Fibroblast of lung (primary cell): ENCODE results near the gene OGDH. TPM values are rescaled to one million over a fixed set of nuclear protein-coding genes. Genes with fewer than 3 reads are reported as not detected.

Source experiments
- DNase-seq, 2 donors: peaks; one replicate each; pipeline versions ENCODE4 v3.0.0 to v3.0.0-alpha.2; 2010; ENCODE audit warnings: low read depth in 2 of 2
- H2AFZ ChIP-seq: 2 replicates; pipeline ENCODE4 v1.5.1; 2012; ENCODE audit warnings: low read length, control low read depth, inconsistent platforms
- H3K27ac ChIP-seq: 2 replicates; pipeline ENCODE4 v1.5.1; 2011; ENCODE audit warnings: low read length, control low read depth; ENCODE audit not compliant: insufficient read depth
- H3K27me3 ChIP-seq: 2 replicates; pipeline ENCODE4 v1.5.1; 2011; ENCODE audit warnings: mild to moderate bottlenecking, low read length; ENCODE audit not compliant: control insufficient read depth, insufficient read depth
- H3K36me3 ChIP-seq: 2 replicates; pipeline ENCODE4 v1.5.1; 2011; ENCODE audit warnings: low read length; ENCODE audit not compliant: control insufficient read depth, insufficient read depth
- H3K4me1 ChIP-seq: 2 replicates; pipeline ENCODE4 v1.5.1; 2011; ENCODE audit warnings: low read length; ENCODE audit not compliant: control insufficient read depth, insufficient read depth; ENCODE audit errors: extremely low read depth
- H3K4me2 ChIP-seq: 2 replicates; pipeline ENCODE4 v1.5.1; 2011; ENCODE audit warnings: low read length, control low read depth; ENCODE audit not compliant: insufficient read depth; ENCODE audit errors: extremely low read depth
- H3K4me3 ChIP-seq, 4 experiments: fragments of 200-600 bp in 1 of 4; sonication (generic) in 1 of 4; replicated peaks in 1 of 4; 2 replicates each; pipeline ENCODE4 v1.5.1; 2011 to 2016; ENCODE audit warnings: low read length in 4 of 4, low read depth in 3 of 4, mild to moderate bottlenecking in 3 of 4, control low read depth in 2 of 4, inconsistent platforms in 1 of 4, mixed read lengths in 1 of 4; ENCODE audit not compliant: insufficient read depth in 1 of 4; ENCODE audit errors: control extremely low read depth in 1 of 4
- H3K79me2 ChIP-seq: 2 replicates; pipeline ENCODE4 v1.5.1; 2012; ENCODE audit warnings: mild to moderate bottlenecking, low read length, inconsistent platforms; ENCODE audit not compliant: control insufficient read depth, insufficient read depth
- H3K9ac ChIP-seq: 2 replicates; pipeline ENCODE4 v1.5.1; 2011; ENCODE audit warnings: mild to moderate bottlenecking, low read length, control low read depth; ENCODE audit not compliant: insufficient read depth
- H3K9me3 ChIP-seq: 2 replicates; pipeline ENCODE4 v1.5.1; 2012; ENCODE audit warnings: low read depth, low read length; ENCODE audit not compliant: control insufficient read depth, insufficient read depth
- H4K20me1 ChIP-seq: 2 replicates; pipeline ENCODE4 v1.5.1; 2011; ENCODE audit warnings: low read length; ENCODE audit not compliant: control insufficient read depth, insufficient read depth; ENCODE audit errors: extremely low read depth
- CTCF ChIP-seq, 2 donors: IDR thresholded peaks in 1 of 2; conservative IDR thresholded peaks in 1 of 2; 1 replicate in 1 of 2; 2 replicates in 1 of 2; pipeline ENCODE4 v1.5.1; 2011 to 2012; ENCODE audit warnings: low read length in 2 of 2, control low read depth in 1 of 2, inconsistent platforms in 1 of 2, low read depth in 1 of 2, mild to moderate bottlenecking in 1 of 2
- EZH2 ChIP-seq: IDR thresholded peaks from 2 replicates; pipeline ENCODE4 v1.5.1; 2012; ENCODE audit warnings: low read length, control low read depth, mild to moderate bottlenecking; ENCODE audit errors: missing control alignments
- polyA plus RNA-seq, 2 donors: library from polyadenylated mRNA; depleted of rRNA in 1 of 2; stranded (reverse) in 1 of 2; unstranded in 1 of 2; fragments of >200 nt; gene quantifications; 2 replicates each; pipeline ENCODE4 v1.2.1, GENCODE V29; 2011 to 2012; ENCODE audit warnings: missing spikeins in 1 of 2
- total RNA-seq: library from RNA; depleted of rRNA; stranded (reverse); fragments of >200 nt; gene quantifications from 2 replicates; pipeline ENCODE4 v1.2.1, GENCODE V29; 2014

The OGDH gene
- total and polyA plus RNA-seq, 2 donors (not counting 1 experiment from before 2014, with no cell fraction given): 60.8 to 69.2 TPM

GRCh38 chr7:44693641-44694313, 87.3 kb downstream of the OGDH start:
- no peak overlapping the region for H2AFZ ChIP-seq
- no peaks in the 10 kb centered on the region for H3K27me3 ChIP-seq
- no peaks in the 10 kb centered on the region for H3K9me3 ChIP-seq
- H4K20me1 ChIP-seq: no peaks in the 10 kb centered on the region
- peaks cover 2% of the 10 kb centered on the region for H3K4me1 ChIP-seq
- no peak overlapping the region for H3K4me3 ChIP-seq
- no peak overlapping the region for H3K4me2 ChIP-seq
- peak; percentile 62 to 85 for DNase-seq
- H3K27ac ChIP-seq: peak overlapping the region; percentile 38
- TF ChIP-seq CTCF (conservative IDR thresholded peaks at IDR 0.05 in 1 of 2, IDR thresholded peaks at IDR 0.05 in 1 of 2; ENCODE audit: low read depth in 1 of 2, low read length in 2 of 2) (no peak), EZH2 (no peak)
- no peaks in the 10 kb centered on the region for H3K79me2 ChIP-seq
- H3K9ac ChIP-seq: no peak overlapping the region
- peaks cover 20% of the 10 kb centered on the region for H3K36me3 ChIP-seq

GRCh38 chr7:44694326-44694725, 87.9 kb downstream of the OGDH start:
- Histone ChIP-seq H3K79me2 (no peaks in the 10 kb centered on the region), H3K36me3 (peaks cover 20% of the 10 kb centered on the region), H3K27ac (peak overlapping the region; percentile 38), H3K9ac (no peak overlapping the region), H3K4me1 (peaks cover 2% of the 10 kb centered on the region), H3K9me3 (no peaks in the 10 kb centered on the region), H3K4me2 (no peak overlapping the region), H2AFZ (no peak overlapping the region), H3K27me3 (no peaks in the 10 kb centered on the region), H3K4me3 (no peak overlapping the region), H4K20me1 (no peaks in the 10 kb centered on the region)
- DNase-seq: no peak
- no peak for TF ChIP-seq EZH2
- no peak for TF ChIP-seq CTCF (conservative IDR thresholded peaks at IDR 0.05 in 1 of 2, IDR thresholded peaks at IDR 0.05 in 1 of 2; ENCODE audit: low read depth in 1 of 2, low read length in 2 of 2)

GRCh38 chr7:44694766-44695165, 88.3 kb downstream of the OGDH start:
- H3K27ac ChIP-seq: peak overlapping the region; percentile 38
- no peak overlapping the region for H3K4me2 ChIP-seq
- H3K36me3 ChIP-seq: peaks cover 20% of the 10 kb centered on the region
- no peaks in the 10 kb centered on the region for H3K79me2 ChIP-seq
- no peak overlapping the region for H2AFZ ChIP-seq
- no peaks in the 10 kb centered on the region for H3K9me3 ChIP-seq
- no peak overlapping the region for H3K4me3 ChIP-seq
- H3K9ac ChIP-seq: no peak overlapping the region
- no peaks in the 10 kb centered on the region for H4K20me1 ChIP-seq
- TF ChIP-seq EZH2: no peak
- TF ChIP-seq CTCF (conservative IDR thresholded peaks at IDR 0.05 in 1 of 2, IDR thresholded peaks at IDR 0.05 in 1 of 2; ENCODE audit: low read depth in 1 of 2, low read length in 2 of 2): no peak
- peaks cover 2% of the 10 kb centered on the region for H3K4me1 ChIP-seq
- H3K27me3 ChIP-seq: no peaks in the 10 kb centered on the region
- DNase-seq: no peak
